Heart right ventricle (tissue), 16 donors: ENCODE results near the gene ACTRT2. TPM values are rescaled to one million over a fixed set of nuclear protein-coding genes. Genes with fewer than 3 reads are reported as not detected.

ENCODE experiments used
- ATAC-seq, 8 donors: fragments of 200-7000 bp; cut with Tn5 transposase; one replicate each; pipeline ENCODE4 v1.9.1; 2020; ENCODE audit warnings: mild to moderate bottlenecking in 8 of 8, moderate library complexity in 8 of 8, moderate number of reproducible peaks in 1 of 8
- DNase-seq, 2 donors: peaks; one replicate each; pipeline ENCODE4 v3.0.0-alpha.2; 2020
- H3K27ac ChIP-seq, 10 donors: fragments of 200-600 bp; sonication (generic) in 2 of 10; one replicate each; pipeline versions ENCODE4 v1.5.0 to v1.8.0; 2020 to 2022; ENCODE audit warnings: mild to moderate bottlenecking in 3 of 10
- H3K27me3 ChIP-seq, 7 donors: fragments of 200-600 bp; one replicate each; pipeline ENCODE4 v1.8.0; 2021 to 2022; ENCODE audit warnings: mild to moderate bottlenecking in 2 of 7
- H3K36me3 ChIP-seq, 9 donors: fragments of 200-600 bp; sonication (generic) in 1 of 9; one replicate each; pipeline versions ENCODE4 v1.5.0 to v1.8.0; 2020 to 2022; ENCODE audit warnings: mild to moderate bottlenecking in 2 of 9
- H3K4me1 ChIP-seq, 9 donors: fragments of 200-600 bp; sonication (generic) in 1 of 9; one replicate each; pipeline versions ENCODE4 v1.5.0 to v1.8.0; 2020 to 2022; ENCODE audit warnings: mild to moderate bottlenecking in 4 of 9
- H3K4me3 ChIP-seq, 10 donors: fragments of 200-600 bp; sonication (generic) in 2 of 10; one replicate each; pipeline versions ENCODE4 v1.5.0 to v1.8.0; 2020 to 2022; ENCODE audit warnings: mild to moderate bottlenecking in 7 of 10, moderate library complexity in 2 of 10
- H3K9me3 ChIP-seq, 11 donors: fragments of 200-600 bp in 10 of 11; sonication (generic) in 2 of 11; one replicate each; pipeline versions ENCODE4 v1.5.0 to v1.8.0; 2013 to 2022; ENCODE audit warnings: mild to moderate bottlenecking in 2 of 11, control low read depth in 1 of 11, moderate library complexity in 1 of 11
- WGBS, 2 donors: extraction: QIAGEN DNeasy Blood & Tissue Kit; methylation state at CpG; one replicate each; pipeline ENCODE4 v1.1.7; 2013; ENCODE audit warnings: inconsistent platforms in 1 of 2; 5-methylcytosine and 5-hydroxymethylcytosine counted together
- intact Hi-C, 10 donors: fragments of 100-400 bp; cut with DNase I; formaldehyde crosslinking; loops; one replicate each; pipeline versions ENCODE4 v1.11.1 to v1.14.2; 2022
- polyA plus RNA-seq, 2 donors: library from polyadenylated mRNA; stranded (reverse); fragments of 200-250 nt; gene quantifications; one replicate each; pipeline ENCODE4 v1.2.3, GENCODE V29; 2013
- total RNA-seq, 10 donors: library from RNA; stranded (reverse); fragmentation: NEBNext Ultra II Directional in 3 of 10; extraction: Animal tissue kit (Norgen Biotek cat#: 25700) in 3 of 10; gene quantifications; one replicate each; pipeline versions ENCODE4 v1.2.1 to v1.2.4, GENCODE V29; 2021 to 2023
- TF ChIP-seq, protein P1 (sequence below), 9 donors: fragments of 200-600 bp; sonication (generic) in 2 of 9; IDR thresholded peaks; one replicate each; pipeline versions ENCODE4 v1.5.0 to v1.8.0; 2021 to 2022; ENCODE audit warnings: antibody characterized with exemption in 9 of 9, mild to moderate bottlenecking in 5 of 9, moderate library complexity in 1 of 9
- donor health status: Arrhythmogenic right ventricular cardiomyopathy.
- donor health status: ischemic (EF 13 %, LVEDD 7.1; RV severe dilation, severe dysfunction).
- donor health status: healthy with polysubstance abuse.
- donor health status: DM: no; HTN: yes; CAD: no.
- donor health status: DM: no; HTN: no; CAD: no.
- donor health status: ischemic (EF 25% LVEDD 6.9; RV normal size, moderate dysfunction).
- donor health status: ischemic (EF 25% LVEDD 5.7; RV mildly dilated, moderate dysfunction).
- donor health status: healthy.
- donor health status: DM: yes; HTN: yes; CAD: no.
- donor health status: Ischemic cardiomyopathy.
- donor health status: ischemic (EF 35%, LVEDD 5.7; RV mildly dilated, moderate dysfunction).
- donor health status: nonischemic (EF 11% LVEDD 7.7; RV severe dilation, severe dysfunction).
- donor health status: DM: yes; HTN: yes; CAD: no.
- donor health status: PGD.
- donor health status: ischemic (EF 29% LVEDD 5.4; RV normal size, mild dysfunction).
- donor health status: nonischemic (EF 23%, LVEDD 6.1; RV moderate dilation, normal function).

The ACTRT2 gene
- total and polyA plus RNA-seq, 12 donors, result not detected

DNA sequence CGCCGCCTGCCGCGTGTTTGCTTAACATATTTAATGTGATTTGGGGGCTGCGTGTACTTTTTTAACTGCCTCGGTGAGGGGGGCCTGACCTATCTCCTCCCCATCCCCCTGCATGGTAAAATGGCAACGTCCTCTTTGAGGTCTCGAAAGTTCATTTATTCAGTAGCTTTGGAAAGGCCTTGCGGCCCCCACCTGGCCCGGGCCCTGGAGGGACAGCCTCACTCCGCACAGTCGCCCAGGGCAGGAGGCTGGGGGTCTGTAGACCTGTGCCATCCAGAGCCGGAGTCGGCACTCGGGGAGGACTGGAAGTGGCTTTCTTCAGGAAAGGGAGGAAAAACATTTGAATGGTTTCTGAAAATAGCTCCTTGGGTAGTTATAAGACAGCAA, 38.0 kb upstream of the ACTRT2 start:
- WGBS, 2 donors, result 81 to 89% methylated on average over 15 of the region's 15 CpGs
- intact Hi-C loops, result no loop called here
- ATAC-seq, result no peak
- H3K4me1 ChIP-seq, result peaks cover 0 to 3% (median 0%) of the 10 kb centered on the region in 9 donors
- DNase-seq, result no peak
- no peaks in the 10 kb centered on the region for H3K36me3 ChIP-seq
- peaks cover 0 to 17% (median 0%) of the 10 kb centered on the region in 7 donors for H3K27me3 ChIP-seq
- H3K9me3 ChIP-seq, result no peaks in the 10 kb centered on the region
- no peak overlapping the region for H3K4me3 ChIP-seq
- H3K27ac ChIP-seq, result no peak overlapping the region
- TF ChIP-seq, protein P1, sequence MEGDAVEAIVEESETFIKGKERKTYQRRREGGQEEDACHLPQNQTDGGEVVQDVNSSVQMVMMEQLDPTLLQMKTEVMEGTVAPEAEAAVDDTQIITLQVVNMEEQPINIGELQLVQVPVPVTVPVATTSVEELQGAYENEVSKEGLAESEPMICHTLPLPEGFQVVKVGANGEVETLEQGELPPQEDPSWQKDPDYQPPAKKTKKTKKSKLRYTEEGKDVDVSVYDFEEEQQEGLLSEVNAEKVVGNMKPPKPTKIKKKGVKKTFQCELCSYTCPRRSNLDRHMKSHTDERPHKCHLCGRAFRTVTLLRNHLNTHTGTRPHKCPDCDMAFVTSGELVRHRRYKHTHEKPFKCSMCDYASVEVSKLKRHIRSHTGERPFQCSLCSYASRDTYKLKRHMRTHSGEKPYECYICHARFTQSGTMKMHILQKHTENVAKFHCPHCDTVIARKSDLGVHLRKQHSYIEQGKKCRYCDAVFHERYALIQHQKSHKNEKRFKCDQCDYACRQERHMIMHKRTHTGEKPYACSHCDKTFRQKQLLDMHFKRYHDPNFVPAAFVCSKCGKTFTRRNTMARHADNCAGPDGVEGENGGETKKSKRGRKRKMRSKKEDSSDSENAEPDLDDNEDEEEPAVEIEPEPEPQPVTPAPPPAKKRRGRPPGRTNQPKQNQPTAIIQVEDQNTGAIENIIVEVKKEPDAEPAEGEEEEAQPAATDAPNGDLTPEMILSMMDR (IDR thresholded peaks at IDR 0.05), result no peak

- 78 to 84% methylated on average over 21 of the region's 21 CpGs for WGBS, 2 donors
- intact Hi-C loops, result no loop called here
- Histone ChIP-seq H3K9me3 (no peaks in the 10 kb centered on the region), H3K4me1 (peaks cover 0 to 3% (median 0%) of the 10 kb centered on the region in 9 donors), H3K27ac (no peak overlapping the region), H3K27me3 (peaks cover 0 to 22% (median 0%) of the 10 kb centered on the region in 7 donors), H3K4me3 (no peak overlapping the region), H3K36me3 (no peaks in the 10 kb centered on the region)
- TF ChIP-seq, protein P1 (IDR thresholded peaks at IDR 0.05), result no peak
- no peak for DNase-seq
- ATAC-seq, result no peak
Observed at GRCh38 chr1:2983706-2984398, 37.4 kb upstream of the ACTRT2 start.

- Histone ChIP-seq H3K4me1 (peaks cover 0 to 3% (median 0%) of the 10 kb centered on the region in 9 donors), H3K36me3 (no peaks in the 10 kb centered on the region), H3K27ac (no peak overlapping the region), H3K4me3 (no peak overlapping the region), H3K27me3 (peaks cover 0 to 22% (median 0%) of the 10 kb centered on the region in 7 donors), H3K9me3 (no peaks in the 10 kb centered on the region)
- DNase-seq (no peak), ATAC-seq (no peak)
- WGBS, 2 donors, result 86 to 90% methylated on average over 12 of the region's 12 CpGs
- TF ChIP-seq, protein P1 (IDR thresholded peaks at IDR 0.05), result no peak
- intact Hi-C loops, result no loop called here
Observed at GRCh38 chr1:2984399-2985061, 36.7 kb upstream of the ACTRT2 start.

GRCh38 chr1:2985067-2985561, 36.2 kb upstream of the ACTRT2 start:
- Histone ChIP-seq H3K36me3 (no peaks in the 10 kb centered on the region), H3K9me3 (no peaks in the 10 kb centered on the region), H3K27me3 (peaks cover 0 to 22% (median 0%) of the 10 kb centered on the region in 7 donors), H3K27ac (no peak overlapping the region), H3K4me1 (peaks cover 0 to 2% (median 0%) of the 10 kb centered on the region in 9 donors), H3K4me3 (no peak overlapping the region)
- 55 to 57% methylated on average over 16 to 17 of the region's 17 CpGs for WGBS, 2 donors
- intact Hi-C loops, result no loop called here
- DNase-seq (no peak), ATAC-seq (no peak)
- TF ChIP-seq, protein P1 (IDR thresholded peaks at IDR 0.05), result no peak
